ENCODE data around the gene GPR107. TPM values are rescaled to one million over a fixed set of nuclear protein-coding genes. Genes with fewer than 3 reads are reported as not detected.

The GPR107 gene
- total RNA-seq, 2 experiments from 2014 or later: 18.2 to 19.0 TPM

DNA sequence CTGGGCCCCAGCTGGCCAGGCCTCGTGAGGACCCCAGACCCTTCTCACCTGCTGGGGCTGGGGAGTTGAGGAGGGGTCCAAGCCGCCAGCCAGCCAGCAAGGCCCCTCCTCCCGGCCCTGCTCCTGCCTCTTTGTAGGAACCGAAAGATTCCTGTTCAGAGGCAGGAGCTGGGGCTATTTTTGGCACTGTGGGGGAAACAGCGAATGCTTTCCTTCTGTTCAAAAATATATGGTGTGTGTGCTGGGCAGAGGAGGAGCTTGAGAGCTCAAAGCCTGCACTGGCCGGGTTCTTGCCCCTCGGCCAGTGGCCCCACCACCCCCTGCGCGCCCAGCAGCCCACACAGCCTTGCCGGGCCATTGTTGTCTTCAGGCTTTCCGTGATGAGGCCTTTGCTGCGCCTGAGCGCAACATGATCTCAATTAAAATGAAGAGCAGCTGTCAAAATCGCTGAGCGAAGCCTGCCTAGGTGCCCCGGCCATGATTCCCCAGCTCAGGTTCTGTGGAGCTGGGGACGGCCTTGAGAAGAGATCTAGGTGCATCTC, 131.9 kb downstream of the GPR107 start:
- no peaks in the 10 kb centered on the region for H3K27me3 Mint-ChIP-seq
- no peak overlapping the region for H3K4me3 Mint-ChIP-seq
- no peaks in the 10 kb centered on the region for H3K4me1 Mint-ChIP-seq (ENCODE audit: low read depth)
- intact Hi-C loops (cut with micrococcal nuclease): no loop called here
- TF ChIP-seq, protein P1, sequence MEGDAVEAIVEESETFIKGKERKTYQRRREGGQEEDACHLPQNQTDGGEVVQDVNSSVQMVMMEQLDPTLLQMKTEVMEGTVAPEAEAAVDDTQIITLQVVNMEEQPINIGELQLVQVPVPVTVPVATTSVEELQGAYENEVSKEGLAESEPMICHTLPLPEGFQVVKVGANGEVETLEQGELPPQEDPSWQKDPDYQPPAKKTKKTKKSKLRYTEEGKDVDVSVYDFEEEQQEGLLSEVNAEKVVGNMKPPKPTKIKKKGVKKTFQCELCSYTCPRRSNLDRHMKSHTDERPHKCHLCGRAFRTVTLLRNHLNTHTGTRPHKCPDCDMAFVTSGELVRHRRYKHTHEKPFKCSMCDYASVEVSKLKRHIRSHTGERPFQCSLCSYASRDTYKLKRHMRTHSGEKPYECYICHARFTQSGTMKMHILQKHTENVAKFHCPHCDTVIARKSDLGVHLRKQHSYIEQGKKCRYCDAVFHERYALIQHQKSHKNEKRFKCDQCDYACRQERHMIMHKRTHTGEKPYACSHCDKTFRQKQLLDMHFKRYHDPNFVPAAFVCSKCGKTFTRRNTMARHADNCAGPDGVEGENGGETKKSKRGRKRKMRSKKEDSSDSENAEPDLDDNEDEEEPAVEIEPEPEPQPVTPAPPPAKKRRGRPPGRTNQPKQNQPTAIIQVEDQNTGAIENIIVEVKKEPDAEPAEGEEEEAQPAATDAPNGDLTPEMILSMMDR (IDR thresholded peaks at IDR 0.05): no peak
- no peak overlapping the region for H3K27ac Mint-ChIP-seq
- ChIA-PET POLR2A (interaction anchor here (1.0 to 1.2 kb wide), 2 partner anchors 12 to 51 kb away, joined by 3 read pairs; no protein-coding TSS in a partner anchor), CTCF (no interaction called here)
- no peak for ATAC-seq
- H3K9me3 Mint-ChIP-seq: no peaks in the 10 kb centered on the region
- no peak for DNase-seq
- no peaks in the 10 kb centered on the region for H3K36me3 Mint-ChIP-seq (ENCODE audit: low read depth)

DNA sequence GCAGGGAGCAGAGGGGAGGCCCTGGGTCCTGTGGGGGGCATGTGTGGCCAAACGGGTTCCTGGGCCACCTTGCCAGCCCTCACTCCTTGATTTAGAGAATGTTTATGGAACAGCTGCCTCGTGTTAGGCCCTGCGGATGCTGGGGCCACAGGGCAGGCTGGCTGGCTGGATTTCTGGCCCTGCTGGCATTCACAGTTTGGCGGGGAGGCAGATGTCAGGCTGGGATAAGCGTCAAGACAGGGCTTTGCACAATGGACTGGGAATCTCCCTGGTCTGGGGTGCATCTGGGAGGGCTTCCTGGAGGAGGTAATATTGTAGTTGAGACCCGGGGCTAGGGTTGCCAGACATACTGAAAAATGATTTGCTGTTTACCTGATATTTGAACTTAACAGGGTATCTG, 132.3 kb downstream of the GPR107 start:
- Mint-ChIP-seq H3K36me3 (ENCODE audit: low read depth) (no peaks in the 10 kb centered on the region), H3K27me3 (no peaks in the 10 kb centered on the region), H3K4me1 (ENCODE audit: low read depth) (no peaks in the 10 kb centered on the region), H3K4me3 (no peak overlapping the region), H3K27ac (no peak overlapping the region), H3K9me3 (no peaks in the 10 kb centered on the region)
- intact Hi-C loops (cut with micrococcal nuclease): no loop called here
- TF ChIP-seq, protein P1 (IDR thresholded peaks at IDR 0.05): no peak
- ATAC-seq (no peak), DNase-seq (no peak)
- ChIA-PET CTCF (no interaction called here), POLR2A (interaction anchor here (1.0 to 1.2 kb wide), 2 partner anchors 11 to 50 kb away, joined by 3 read pairs; no protein-coding TSS in a partner anchor)

DNA sequence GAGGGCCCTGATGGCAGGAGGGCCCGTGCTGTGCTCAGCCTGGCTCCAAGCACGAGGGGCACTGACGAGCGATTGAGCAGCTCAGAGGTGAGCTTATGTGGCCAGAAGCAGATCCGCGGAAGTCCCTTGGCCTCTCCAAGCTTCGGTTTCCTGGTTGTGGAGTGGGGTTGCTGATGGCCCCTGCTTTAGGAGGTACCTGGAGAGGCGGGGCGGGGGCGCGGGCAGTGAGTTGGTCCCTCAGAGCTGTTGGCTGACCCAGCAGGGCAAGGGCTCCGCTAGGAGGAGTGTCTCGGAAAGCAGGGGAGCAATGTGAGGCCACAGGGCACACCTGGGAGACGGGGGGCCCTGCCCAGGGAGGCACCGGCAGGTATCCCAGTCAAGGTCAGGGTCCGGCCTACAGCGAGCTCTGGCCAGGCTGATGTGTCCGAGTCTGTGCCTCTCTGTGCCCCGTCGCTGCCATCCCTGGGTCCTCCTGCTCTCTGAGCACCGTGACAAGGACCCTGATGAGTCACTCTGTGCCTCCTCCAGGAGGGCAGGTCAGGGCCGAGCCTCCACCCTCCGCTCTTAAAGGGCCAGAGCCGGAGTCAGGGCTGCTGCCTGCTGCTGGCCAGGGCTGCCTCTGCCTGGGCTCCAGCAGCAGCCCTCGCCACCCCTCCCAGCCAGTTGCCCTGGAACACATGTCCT, 133.3 kb downstream of the GPR107 start:
- ATAC-seq: no peak
- Mint-ChIP-seq H3K36me3 (ENCODE audit: low read depth) (no peaks in the 10 kb centered on the region), H3K9me3 (no peaks in the 10 kb centered on the region), H3K4me3 (no peak overlapping the region), H3K27me3 (no peaks in the 10 kb centered on the region), H3K27ac (no peak overlapping the region), H3K4me1 (ENCODE audit: low read depth) (no peaks in the 10 kb centered on the region)
- TF ChIP-seq, protein P1 (IDR thresholded peaks at IDR 0.05): no peak
- ChIA-PET CTCF (interaction anchor here (0.6 kb wide), 1 partner anchor 63 kb away, joined by 5 read pairs; no protein-coding TSS in a partner anchor), POLR2A (interaction anchor here (1.2 kb wide), 1 partner anchor 49 kb away, joined by 3 read pairs; no protein-coding TSS in a partner anchor)
- no peak for DNase-seq
- intact Hi-C loops (cut with micrococcal nuclease): no loop called here

GRCh38 chr9:130187523-130187846, 133.8 kb downstream of the GPR107 start:
- no peaks in the 10 kb centered on the region for H3K36me3 Mint-ChIP-seq (ENCODE audit: low read depth)
- ChIA-PET CTCF (no interaction called here), POLR2A (interaction anchor here (0.6 kb wide), 1 partner anchor 23 kb away, joined by 3 read pairs; no protein-coding TSS in a partner anchor)
- H3K4me1 Mint-ChIP-seq (ENCODE audit: low read depth): no peaks in the 10 kb centered on the region
- TF ChIP-seq, protein P1 (IDR thresholded peaks at IDR 0.05): no peak
- no peaks in the 10 kb centered on the region for H3K27me3 Mint-ChIP-seq
- H3K4me3 Mint-ChIP-seq: no peak overlapping the region
- H3K9me3 Mint-ChIP-seq: no peaks in the 10 kb centered on the region
- intact Hi-C loops (cut with micrococcal nuclease): no loop called here
- no peak overlapping the region for H3K27ac Mint-ChIP-seq
- no peak for ATAC-seq
- no peak for DNase-seq

DNA sequence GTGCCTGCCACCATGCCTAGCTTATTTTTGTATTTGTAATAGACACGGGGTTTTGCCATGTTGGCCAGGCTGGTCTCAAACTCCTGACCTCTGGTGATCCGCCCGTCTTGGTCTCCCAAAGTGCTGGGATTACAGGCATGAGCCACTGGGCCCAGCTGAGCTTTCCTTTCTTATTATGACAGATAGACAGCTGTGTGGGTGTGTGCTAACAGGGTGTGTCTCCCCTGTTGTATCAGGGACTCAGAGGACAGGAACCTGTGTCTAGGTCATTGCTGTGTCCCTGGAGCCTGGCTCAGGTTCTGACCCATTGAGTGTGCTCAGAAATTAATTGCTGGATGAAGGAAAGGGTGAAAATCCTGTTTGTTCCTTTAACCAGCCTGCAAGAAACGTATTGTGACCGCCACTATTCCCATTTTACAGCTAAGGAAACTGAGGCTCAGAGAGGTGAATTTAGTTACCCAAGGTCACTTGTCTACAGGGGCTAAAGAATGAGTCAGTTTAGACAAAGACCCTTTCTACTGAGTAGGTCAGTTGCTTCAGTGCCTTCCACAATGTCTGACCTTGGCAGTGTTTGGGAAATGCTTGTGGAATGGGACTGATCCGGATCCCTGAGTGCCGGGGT, 135.3 kb downstream of the GPR107 start:
- Mint-ChIP-seq H3K9me3 (no peaks in the 10 kb centered on the region), H3K27me3 (no peaks in the 10 kb centered on the region), H3K36me3 (ENCODE audit: low read depth) (no peaks in the 10 kb centered on the region), H3K27ac (no peak overlapping the region), H3K4me1 (ENCODE audit: low read depth) (no peaks in the 10 kb centered on the region), H3K4me3 (no peak overlapping the region)
- TF ChIP-seq, protein P1 (IDR thresholded peaks at IDR 0.05): no peak
- ATAC-seq (no peak), DNase-seq (no peak)
- ChIA-PET POLR2A (no interaction called here), CTCF (no interaction called here)
- intact Hi-C loops (cut with micrococcal nuclease): no loop called here

Measured in activated CD8-positive, alpha-beta T cell treated with anti-CD3 and anti-CD28 coated beads for 36 hours (primary cell).